ENCODE measurements around the gene MESP1. TPM values are rescaled to one million over a fixed set of nuclear protein-coding genes. Genes with fewer than 3 reads are reported as not detected.

The MESP1 gene
- total and polyA plus RNA-seq, 2 of the 13 experiments (the other 11 are each of a cell fraction or from before 2014, with no cell fraction given), result not detected

- in situ Hi-C loops (cut with HindIII; ENCODE audit: extremely low pct_ligation_motif_present, low pct_unique_long_range_greater_than_20kb), result no loop called here
- ChIA-PET CTCF (ENCODE audit: low intra/inter-chr PET ratio, low total read pairs) (no interaction called here), POLR2A (no interaction called here)
- 11% methylated on average over 3 of the region's 3 CpGs for WGBS (ENCODE audit: low lambda C conversion rate)
- Histone ChIP-seq H3K27ac (ENCODE audit: extremely low read length, insufficient read depth, low read length) (no peak overlapping the region), H3K9ac (ENCODE audit: insufficient read depth, low read depth, low read length) (no peak overlapping the region), H3K79me2 (ENCODE audit: insufficient read depth, low read length) (no peaks in the 10 kb centered on the region), H3K36me3 (replicated peaks in 1 of 2; ENCODE audit: control insufficient read depth in 1 of 2, insufficient read depth in 2 of 2, low read length in 2 of 2) (no peaks in the 10 kb centered on the region), H2AFZ (ENCODE audit: low read length) (no peak overlapping the region), H3K9me3 (ENCODE audit: low read length) (no peaks in the 10 kb centered on the region), H3K4me1 (ENCODE audit: insufficient read depth, low read length) (peaks cover 35% of the 10 kb centered on the region), H3K27me3 (ENCODE audit: control insufficient read depth in 1 of 2, insufficient read depth in 2 of 2, low read length in 2 of 2) (peaks cover 0 to 4% of the 10 kb centered on the region in 2 experiments; a peak in 2 of 5 replicates), H3K4me2 (ENCODE audit: low read depth, low read length) (no peak overlapping the region), H4K20me1 (ENCODE audit: insufficient read depth, low read length) (no peaks in the 10 kb centered on the region), H3K4me3 (replicated peaks in 1 of 3; ENCODE audit: insufficient read depth in 1 of 3, low read depth in 2 of 3, low read length in 3 of 3) (no peak overlapping the region)
- DNase-seq (ENCODE audit: low spot score) (no peak), FAIRE-seq (no peak), ATAC-seq (no peak)
- no TSS peak for BruUV-seq (replicated peaks)
- intact Hi-C loops (cut with micrococcal nuclease; ENCODE audit: unreplicated experiment), result no loop called here
- TF ChIP-seq ZNF350 (CRISPR knock-in tag; IDR thresholded peaks at IDR 0.05; ENCODE audit: borderline replicate concordance, low read depth) (no peak), ARHGAP35 (CRISPR knock-in tag; IDR thresholded peaks at IDR 0.05; ENCODE audit: borderline replicate concordance) (no peak), BRD4 (CRISPR knock-in tag; IDR thresholded peaks at IDR 0.05) (no peak), CBX5 (CRISPR knock-in tag; IDR thresholded peaks at IDR 0.05; ENCODE audit: borderline replicate concordance) (no peak), SALL2 (CRISPR knock-in tag; IDR thresholded peaks at IDR 0.05) (no peak), TBX2 (CRISPR knock-in tag; IDR thresholded peaks at IDR 0.05; ENCODE audit: borderline replicate concordance) (no peak)
Measured at GRCh38 chr15:89770041-89770440, 19.0 kb upstream of the MESP1 start.

- H3K9me3 ChIP-seq (ENCODE audit: low read length), result no peaks in the 10 kb centered on the region
- no peak overlapping the region for H3K27ac ChIP-seq (ENCODE audit: extremely low read length, insufficient read depth, low read length)
- no peak overlapping the region for H3K4me3 ChIP-seq (replicated peaks in 1 of 3; ENCODE audit: insufficient read depth in 1 of 3, low read depth in 2 of 3, low read length in 3 of 3)
- intact Hi-C loops (cut with micrococcal nuclease; ENCODE audit: unreplicated experiment) (no loop called here), in situ Hi-C loops (cut with HindIII; ENCODE audit: extremely low pct_ligation_motif_present, low pct_unique_long_range_greater_than_20kb) (no loop called here)
- H3K9ac ChIP-seq (ENCODE audit: insufficient read depth, low read depth, low read length), result no peak overlapping the region
- POLR2A ChIA-PET, result no interaction called here
- H3K4me2 ChIP-seq (ENCODE audit: low read depth, low read length), result no peak overlapping the region
- DNase-seq (ENCODE audit: low spot score) (no peak), ATAC-seq (no peak), FAIRE-seq (no peak)
- no peaks in the 10 kb centered on the region for H3K36me3 ChIP-seq (replicated peaks in 1 of 2; ENCODE audit: control insufficient read depth in 1 of 2, insufficient read depth in 2 of 2, low read length in 2 of 2)
- H3K79me2 ChIP-seq (ENCODE audit: insufficient read depth, low read length), result no peaks in the 10 kb centered on the region
- H2AFZ ChIP-seq (ENCODE audit: low read length), result no peak overlapping the region
- BruUV-seq (replicated peaks), result no TSS peak
- CTCF ChIA-PET (ENCODE audit: low intra/inter-chr PET ratio, low total read pairs), result no interaction called here
- peaks cover 35% of the 10 kb centered on the region for H3K4me1 ChIP-seq (ENCODE audit: insufficient read depth, low read length)
- 49% methylated on average over 3 of the region's 3 CpGs for WGBS (ENCODE audit: low lambda C conversion rate)
- peaks cover 0 to 4% of the 10 kb centered on the region in 2 experiments; a peak in 2 of 5 replicates for H3K27me3 ChIP-seq (ENCODE audit: control insufficient read depth in 1 of 2, insufficient read depth in 2 of 2, low read length in 2 of 2)
- H4K20me1 ChIP-seq (ENCODE audit: insufficient read depth, low read length), result no peaks in the 10 kb centered on the region
- TF ChIP-seq MAFG (CRISPR knock-in tag; IDR thresholded peaks at IDR 0.05), result no peak
- no peak for TF ChIP-seq ZNF12 (CRISPR knock-in tag; IDR thresholded peaks at IDR 0.05)
- no peak for TF ChIP-seq ELF3 (CRISPR knock-in tag; IDR thresholded peaks at IDR 0.05)
- TF ChIP-seq ZNF674 (CRISPR knock-in tag; IDR thresholded peaks at IDR 0.05; ENCODE audit: low read depth), result no peak
- TF ChIP-seq NFYB (CRISPR knock-in tag; IDR thresholded peaks at IDR 0.05), result no peak
- no peak for TF ChIP-seq ZNF598 (CRISPR knock-in tag; IDR thresholded peaks at IDR 0.05; ENCODE audit: borderline replicate concordance)
- no peak for TF ChIP-seq ZNF768 (CRISPR knock-in tag; IDR thresholded peaks at IDR 0.05)
- no peak for TF ChIP-seq BCL3 (CRISPR knock-in tag; IDR thresholded peaks at IDR 0.05)
- TF ChIP-seq ZNF747 (CRISPR knock-in tag; IDR thresholded peaks at IDR 0.05; ENCODE audit: borderline replicate concordance), result no peak
- TF ChIP-seq TBX2 (CRISPR knock-in tag; IDR thresholded peaks at IDR 0.05; ENCODE audit: borderline replicate concordance), result no peak
- TF ChIP-seq NR3C1 (CRISPR knock-in tag; IDR thresholded peaks at IDR 0.05), result no peak
- TF ChIP-seq RBAK (CRISPR knock-in tag; IDR thresholded peaks at IDR 0.05), result no peak
- no peak for TF ChIP-seq ZNF749 (CRISPR knock-in tag; IDR thresholded peaks at IDR 0.05; ENCODE audit: borderline replicate concordance)
- TF ChIP-seq GABPB1 (CRISPR knock-in tag; IDR thresholded peaks at IDR 0.05), result no peak
- TF ChIP-seq TARDBP (CRISPR knock-in tag; IDR thresholded peaks at IDR 0.05), result no peak
- no peak for TF ChIP-seq MBD4 (IDR thresholded peaks at IDR 0.05; ENCODE audit: borderline replicate concordance, low read length)
Measured at GRCh38 chr15:89769366-89769765, 18.3 kb upstream of the MESP1 start.

Measured in HepG2 (cell line).